Spinal cord (tissue), 10 donors: ENCODE results near the gene CAND2. TPM values are rescaled to one million over a fixed set of nuclear protein-coding genes. Genes with fewer than 3 reads are reported as not detected.
A peak's percentile ranks its signal among the peaks of the same experiment; 100 is the strongest.

Source experiments
- DNase-seq, 6 donors: peaks; one replicate each; pipeline versions ENCODE4 v3.0.0 to v3.0.0-alpha.2; 2013 to 2015; ENCODE audit warnings: low spot score in 6 of 6, low read depth in 4 of 6
- H3K27ac ChIP-seq: one replicate; pipeline ENCODE4 v1.5.1; 2013; ENCODE audit warnings: low read depth, low read length, control low read depth
- H3K27me3 ChIP-seq: one replicate; pipeline ENCODE4 v1.6.1; 2013; ENCODE audit warnings: low read length; ENCODE audit not compliant: control insufficient read depth, insufficient read depth
- H3K36me3 ChIP-seq: one replicate; pipeline ENCODE4 v1.6.1; 2013; ENCODE audit warnings: low read length; ENCODE audit not compliant: control insufficient read depth, insufficient read depth
- H3K4me1 ChIP-seq: one replicate; pipeline ENCODE4 v1.6.1; 2013; ENCODE audit warnings: low read length; ENCODE audit not compliant: control insufficient read depth, insufficient read depth
- H3K4me3 ChIP-seq: one replicate; pipeline ENCODE4 v1.5.1; 2013; ENCODE audit warnings: low read depth, low read length, control low read depth
- H3K9me3 ChIP-seq: one replicate; pipeline ENCODE4 v1.6.1; 2013; ENCODE audit warnings: low read length; ENCODE audit not compliant: control insufficient read depth, insufficient read depth
- WGBS: methylation state at CpG from one replicate; pipeline ENCODE4 v1.1.5; 2013; ENCODE audit warnings: missing lambda C conversion rate; ENCODE audit not compliant: insufficient coverage; 5-methylcytosine and 5-hydroxymethylcytosine counted together
- polyA plus RNA-seq, 2 donors: library from polyadenylated mRNA; unstranded; fragments of 120-200 nt; gene quantifications; one replicate each; pipeline ENCODE4 v1.2.1, GENCODE V29; 2013; ENCODE audit not compliant: insufficient read length in 2 of 2
- total RNA-seq, 2 donors: library from RNA; depleted of rRNA in 1 of 2; stranded (reverse); fragments of 120-200 nt in 1 of 2; fragments of >200 nt in 1 of 2; gene quantifications; one replicate each; pipeline versions ENCODE4 v1.2.3 to v1.2.4, GENCODE V29; 2013 to 2014
- donor health status: healthy.

CAND2 gene
- total and polyA plus RNA-seq, 4 donors, result 10.3 to 21.2 (median 13.3) TPM

GRCh38 chr3:12798559-12799179, 2.2 kb downstream of the CAND2 start:
- no peak overlapping the region for H3K4me3 ChIP-seq

DNA sequence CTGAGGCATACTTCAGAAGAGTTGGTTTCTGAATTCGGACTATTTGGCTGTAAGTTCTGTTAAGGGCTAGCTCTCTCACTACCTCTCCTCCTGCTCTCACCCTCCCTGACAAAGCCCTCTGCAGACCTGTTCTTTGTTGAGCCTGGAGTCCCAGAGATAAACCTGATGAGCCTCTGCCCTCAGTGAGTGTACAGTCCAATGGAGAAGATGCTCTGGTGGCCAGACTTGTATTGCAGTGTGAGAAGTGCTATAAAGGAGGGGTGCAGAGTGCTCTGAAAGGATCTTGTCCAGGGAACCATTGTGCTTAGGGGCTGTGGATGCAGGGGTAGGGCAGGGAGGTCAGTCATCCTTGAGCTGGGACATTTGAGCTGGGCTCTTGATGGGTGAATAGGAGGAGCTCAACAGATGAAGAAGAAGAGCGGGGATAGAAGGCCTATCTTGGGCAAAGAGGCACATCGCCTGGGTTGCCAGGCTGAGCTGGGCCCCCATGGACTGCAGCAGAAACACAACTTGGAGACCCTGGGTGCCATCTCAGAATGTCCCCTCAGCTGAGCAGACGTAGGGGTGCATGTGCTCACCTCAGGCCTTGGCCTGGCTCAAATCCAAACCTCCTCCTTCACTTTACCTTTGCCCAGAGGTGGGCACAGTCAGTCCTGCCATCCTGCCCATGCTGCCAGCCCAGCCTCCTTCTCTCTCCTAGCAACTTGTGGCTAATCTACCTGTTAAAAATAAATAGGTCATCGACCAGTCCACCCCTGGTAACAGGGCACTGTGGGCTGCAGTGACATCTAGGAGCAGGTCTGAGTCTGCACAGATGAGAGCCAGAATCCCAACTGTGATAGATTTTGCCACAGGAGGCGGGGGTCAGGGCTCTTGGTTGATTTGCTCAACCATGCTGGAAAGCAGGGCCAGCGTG, 3.3 kb downstream of the CAND2 start:
- no peak for DNase-seq
- Histone ChIP-seq H3K9me3 (no peaks in the 10 kb centered on the region), H3K36me3 (peaks cover 16% of the 10 kb centered on the region), H3K4me1 (peaks cover 19% of the 10 kb centered on the region), H3K27me3 (no peaks in the 10 kb centered on the region), H3K4me3 (no peak overlapping the region), H3K27ac (no peak overlapping the region)
- 82% methylated on average over 5 of the region's 7 CpGs for WGBS

More at GRCh38 chr3:12798559-12799179, 2.2 kb downstream of the CAND2 start:
- Histone ChIP-seq H3K9me3 (no peaks in the 10 kb centered on the region), H3K27ac (no peak overlapping the region), H3K36me3 (peaks cover 10% of the 10 kb centered on the region), H3K27me3 (no peaks in the 10 kb centered on the region), H3K4me1 (peaks cover 19% of the 10 kb centered on the region)
- 78% methylated on average over 8 of the region's 12 CpGs for WGBS
- no peak for DNase-seq

GRCh38 chr3:12803371-12803770, 6.9 kb downstream of the CAND2 start:
- DNase-seq, result no peak
- Histone ChIP-seq H3K27ac (no peak overlapping the region), H3K4me3 (no peak overlapping the region), H3K36me3 (peaks cover 37% of the 10 kb centered on the region), H3K4me1 (no peaks in the 10 kb centered on the region), H3K27me3 (no peaks in the 10 kb centered on the region), H3K9me3 (no peaks in the 10 kb centered on the region)
- 98% methylated on average over 12 of the region's 12 CpGs for WGBS

- peaks cover 44% of the 10 kb centered on the region for H3K36me3 ChIP-seq
- no peak overlapping the region for H3K27ac ChIP-seq
- H3K9me3 ChIP-seq, result no peaks in the 10 kb centered on the region
- H3K4me3 ChIP-seq, result no peak overlapping the region
- DNase-seq, result no peak
- WGBS, result 93% methylated on average over 4 of the region's 9 CpGs
- no peaks in the 10 kb centered on the region for H3K27me3 ChIP-seq
- H3K4me1 ChIP-seq, result peaks cover 16% of the 10 kb centered on the region
These were observed 10.6 kb downstream of the CAND2 start for GRCh38 chr3:12807066-12807465.

GRCh38 chr3:12807601-12808359, 11.3 kb downstream of the CAND2 start:
- Histone ChIP-seq H3K27ac (no peak overlapping the region), H3K9me3 (no peaks in the 10 kb centered on the region), H3K4me1 (peaks cover 16% of the 10 kb centered on the region), H3K36me3 (peaks cover 45% of the 10 kb centered on the region), H3K27me3 (no peaks in the 10 kb centered on the region), H3K4me3 (no peak overlapping the region)
- WGBS, result 92% methylated on average over 6 of the region's 7 CpGs
- no peak for DNase-seq

DNA sequence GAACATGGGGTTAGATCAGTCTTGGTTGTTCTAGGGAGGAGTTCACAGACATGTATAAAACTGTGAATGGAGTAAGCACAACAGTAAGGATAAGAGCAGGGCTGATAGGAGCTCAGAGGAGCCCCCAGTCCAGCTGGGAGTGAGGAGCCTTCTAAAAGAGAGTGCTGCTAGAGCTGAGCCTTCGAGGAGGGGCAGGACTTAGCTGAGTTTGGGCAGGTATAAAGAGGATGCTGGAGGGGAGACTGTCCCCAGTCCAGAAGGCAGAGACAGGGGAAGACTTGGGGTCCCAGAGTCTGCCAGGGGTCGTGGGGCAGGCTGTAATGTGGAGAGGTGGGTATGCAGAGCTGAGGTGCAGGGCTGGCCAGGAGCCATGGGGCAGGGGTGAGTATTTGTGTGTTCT, 12.1 kb downstream of the CAND2 start:
- Histone ChIP-seq H3K4me1 (peaks cover 16% of the 10 kb centered on the region), H3K4me3 (no peak overlapping the region), H3K27me3 (no peaks in the 10 kb centered on the region), H3K27ac (no peak overlapping the region), H3K36me3 (peaks cover 49% of the 10 kb centered on the region), H3K9me3 (no peaks in the 10 kb centered on the region)
- no peak for DNase-seq
- WGBS, result 77% methylated on average over 2 of the region's 2 CpGs

DNA sequence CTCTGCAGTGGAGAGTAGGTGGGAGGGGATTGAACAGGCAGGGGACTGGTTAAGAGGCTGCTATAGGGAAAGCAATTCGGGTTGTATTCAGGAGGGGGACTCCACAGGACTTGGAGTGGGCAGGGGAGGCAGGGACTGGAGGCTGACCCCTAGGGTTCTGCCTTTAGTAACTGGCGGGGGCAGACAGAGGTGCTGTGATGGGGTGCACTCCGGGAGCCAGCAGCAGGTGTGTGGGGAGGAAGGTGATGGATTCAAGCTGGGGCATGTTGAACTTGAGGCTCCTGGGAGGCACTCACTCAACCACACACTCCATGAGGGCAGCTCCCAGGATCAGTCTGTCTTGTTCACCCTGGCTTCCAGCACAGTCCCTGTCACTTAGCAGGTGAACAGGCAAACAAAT, 12.5 kb downstream of the CAND2 start:
- WGBS, result 70% methylated on average over 1 of the region's 3 CpGs
- Histone ChIP-seq H3K27ac (no peak overlapping the region), H3K4me1 (peaks cover 16% of the 10 kb centered on the region), H3K36me3 (peaks cover 49% of the 10 kb centered on the region), H3K9me3 (no peaks in the 10 kb centered on the region), H3K27me3 (no peaks in the 10 kb centered on the region), H3K4me3 (no peak overlapping the region)
- DNase-seq, result no peak

- no peaks in the 10 kb centered on the region for H3K27me3 ChIP-seq
- peak overlapping the region; percentile 64 for H3K27ac ChIP-seq
- peak overlapping the region; percentile 44 for H3K4me3 ChIP-seq
- H3K9me3 ChIP-seq, result no peaks in the 10 kb centered on the region
- H3K36me3 ChIP-seq, result peaks cover 50% of the 10 kb centered on the region
- DNase-seq, result no peak
- 89% methylated on average over 4 of the region's 5 CpGs for WGBS
- H3K4me1 ChIP-seq, result peaks cover 16% of the 10 kb centered on the region
These were observed 13.0 kb downstream of the CAND2 start for GRCh38 chr3:12809435-12809834.

DNA sequence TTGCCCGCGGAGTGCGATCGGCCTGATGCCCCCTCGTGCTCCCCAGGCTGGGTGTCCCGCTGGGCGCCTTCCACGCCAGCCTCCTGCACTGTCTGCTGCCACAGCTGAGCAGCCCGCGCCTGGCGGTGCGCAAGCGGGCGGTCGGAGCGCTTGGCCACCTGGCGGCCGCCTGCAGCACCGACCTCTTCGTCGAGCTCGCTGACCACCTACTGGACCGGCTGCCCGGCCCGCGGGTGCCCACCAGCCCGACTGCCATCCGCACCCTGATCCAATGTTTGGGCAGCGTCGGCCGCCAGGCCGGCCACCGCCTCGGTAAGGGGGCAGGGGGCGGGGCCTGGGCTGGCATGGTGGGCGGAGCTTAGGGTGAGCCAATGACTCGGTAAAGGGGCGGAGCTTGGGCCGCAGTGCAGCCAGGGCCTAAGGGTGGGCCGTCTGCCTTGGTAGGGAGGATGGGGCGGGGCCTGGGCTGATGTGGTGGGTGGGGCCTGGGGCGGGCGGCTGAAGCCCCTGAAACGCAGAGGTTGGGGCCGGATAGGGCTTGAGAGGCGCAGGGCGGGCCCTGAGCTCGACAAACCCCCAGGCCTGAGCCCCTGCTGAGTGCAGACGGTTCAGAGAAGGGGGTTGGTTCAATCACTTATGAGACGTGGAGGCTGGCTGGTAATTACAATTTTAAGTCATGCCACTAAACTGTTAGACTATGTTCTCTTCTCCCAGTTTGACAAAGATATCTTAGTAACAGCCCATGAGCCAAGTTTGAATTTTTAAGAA, 13.7 kb downstream of the CAND2 start:
- H3K36me3 ChIP-seq, result peaks cover 55% of the 10 kb centered on the region
- peak overlapping the region; percentile 73 for H3K27ac ChIP-seq
- WGBS, result under 1% methylated on average over 46 of the region's 50 CpGs
- peak; percentile 80 to 99 (median 92) for DNase-seq
- no peaks in the 10 kb centered on the region for H3K27me3 ChIP-seq
- H3K4me1 ChIP-seq, result peaks cover 16% of the 10 kb centered on the region
- H3K4me3 ChIP-seq, result peak overlapping the region; percentile 44
- no peaks in the 10 kb centered on the region for H3K9me3 ChIP-seq
